WERI-Rb-1 (cell line): ENCODE data around the gene CCDC158.

Experiments
- DNase-seq: peaks from one replicate; pipeline ENCODE4 v3.0.0-alpha.2; 2020
- H3K27ac ChIP-seq: fragments of 250-450 bp; sonication (Bioruptor Pico); 2 replicates; pipeline ENCODE4 v1.5.1; 2020; ENCODE audit warnings: mild to moderate bottlenecking, moderate library complexity
- H3K27me3 ChIP-seq: fragments of 250-450 bp; sonication (Bioruptor Pico); 2 replicates; pipeline ENCODE4 v1.5.1; 2021; ENCODE audit warnings: mild to moderate bottlenecking, low read depth, moderate library complexity; ENCODE audit not compliant: insufficient read depth, severe bottlenecking
- H3K36me3 ChIP-seq: fragments of 250-450 bp; sonication (Bioruptor Pico); 2 replicates; pipeline ENCODE4 v1.5.1; 2020; ENCODE audit warnings: mild to moderate bottlenecking, moderate library complexity
- H3K4me3 ChIP-seq: 2 replicates; pipeline ENCODE4 v1.5.1; 2011; ENCODE audit warnings: low read depth, mild to moderate bottlenecking, control low read depth, low read length
- H3K9me3 ChIP-seq: fragments of 250-450 bp; sonication (Bioruptor Pico); 2 replicates; pipeline ENCODE4 v1.5.1; 2021; ENCODE audit warnings: mild to moderate bottlenecking, moderate library complexity; ENCODE audit not compliant: severe bottlenecking
- CTCF ChIP-seq: IDR thresholded peaks from 2 replicates; pipeline ENCODE4 v1.5.1; 2011; ENCODE audit warnings: low read depth, mild to moderate bottlenecking, control low read depth, inconsistent platforms, low read length

Gene CCDC158

GRCh38 chr4:76420762-76421581 is at the start of gene CCDC158:
Gene CCDC158, minus strand, starts transcription at chr4:76421141. Its CDS starts 17,934 bp downstream, at chr4:76403207.
- no peak for TF ChIP-seq CTCF
- peak within 1 kb of the TSS; percentile 39 for H3K4me3 ChIP-seq

GRCh38 chr4:76470532-76470931 is 49.6 kb upstream of the CCDC158 start:
- H3K4me3 ChIP-seq, result no peak overlapping the region
- no peak overlapping the region for H3K27ac ChIP-seq
- no peaks in the 10 kb centered on the region for H3K9me3 ChIP-seq
- no peak for DNase-seq
- no peak for TF ChIP-seq CTCF
- no peaks in the 10 kb centered on the region for H3K36me3 ChIP-seq
- no peaks in the 10 kb centered on the region for H3K27me3 ChIP-seq

More at GRCh38 chr4:76420762-76421581, at the start of gene CCDC158:
- H3K27me3 ChIP-seq, result no peaks in the 10 kb centered on the region
- no peaks in the 10 kb centered on the region for H3K36me3 ChIP-seq
- peaks cover 4% of the 10 kb centered on the region for H3K9me3 ChIP-seq
- peak; percentile 9 for DNase-seq
- H3K27ac ChIP-seq, result no peak within 1 kb of the TSS

- Histone ChIP-seq H3K36me3 (no peaks in the 10 kb centered on the region), H3K9me3 (no peaks in the 10 kb centered on the region), H3K4me3 (no peak overlapping the region), H3K27ac (no peak overlapping the region), H3K27me3 (no peaks in the 10 kb centered on the region)
- DNase-seq, result no peak
- TF ChIP-seq CTCF, result no peak
These were observed 49.1 kb upstream of the CCDC158 start for GRCh38 chr4:76470064-76470463.

- Histone ChIP-seq H3K27ac (no peak overlapping the region), H3K36me3 (no peaks in the 10 kb centered on the region), H3K9me3 (peaks cover 6% of the 10 kb centered on the region), H3K27me3 (no peaks in the 10 kb centered on the region), H3K4me3 (no peak overlapping the region)
- TF ChIP-seq CTCF, result no peak
- DNase-seq, result no peak
These were observed 42.6 kb upstream of the CCDC158 start for GRCh38 chr4:76463568-76463967.

- DNase-seq, result no peak
- Histone ChIP-seq H3K27me3 (no peaks in the 10 kb centered on the region), H3K36me3 (no peaks in the 10 kb centered on the region), H3K27ac (no peak overlapping the region), H3K4me3 (no peak overlapping the region), H3K9me3 (peaks cover 6% of the 10 kb centered on the region)
- TF ChIP-seq CTCF, result no peak
These were observed 38.4 kb upstream of the CCDC158 start for GRCh38 chr4:76459291-76459723.
